Subcutaneous abdominal adipose tissue (tissue), 5 donors: ENCODE measurements around the gene ZNF831.

Source experiments
- H3K27ac ChIP-seq: one replicate; pipeline ENCODE4 v1.7.0; 2013; ENCODE audit warnings: low read depth, mild to moderate bottlenecking, inconsistent platforms, low read length, moderate library complexity
- H3K27me3 ChIP-seq, 5 donors: one replicate each; pipeline ENCODE4 v1.7.0; 2013; ENCODE audit warnings: low read length in 5 of 5, inconsistent platforms in 1 of 5; ENCODE audit not compliant: control insufficient read depth in 5 of 5, insufficient read depth in 4 of 5
- H3K36me3 ChIP-seq, 5 donors: one replicate each; pipeline ENCODE4 v1.7.0; 2013; ENCODE audit warnings: low read length in 5 of 5; ENCODE audit not compliant: control insufficient read depth in 5 of 5, insufficient read depth in 5 of 5
- H3K4me1 ChIP-seq, 5 donors: one replicate each; pipeline ENCODE4 v1.7.0; 2013; ENCODE audit warnings: low read length in 5 of 5, mild to moderate bottlenecking in 3 of 5, moderate library complexity in 1 of 5; ENCODE audit not compliant: control insufficient read depth in 5 of 5, insufficient read depth in 5 of 5
- H3K4me3 ChIP-seq, 5 donors: one replicate each; pipeline ENCODE4 v1.7.0; 2013; ENCODE audit warnings: low read length in 5 of 5, low read depth in 1 of 5
- H3K9ac ChIP-seq, 5 donors: one replicate each; pipeline ENCODE4 v1.7.0; 2013; ENCODE audit warnings: low read length in 5 of 5, mild to moderate bottlenecking in 4 of 5, moderate library complexity in 3 of 5
- H3K9me3 ChIP-seq, 5 donors: one replicate each; pipeline ENCODE4 v1.7.0; 2013; ENCODE audit warnings: low read length in 5 of 5; ENCODE audit not compliant: control insufficient read depth in 5 of 5
- donor health status: healthy.
- donor health status: healthy.
- donor health status: healthy.
- donor health status: healthy.
- donor health status: healthy.

The ZNF831 gene

DNA sequence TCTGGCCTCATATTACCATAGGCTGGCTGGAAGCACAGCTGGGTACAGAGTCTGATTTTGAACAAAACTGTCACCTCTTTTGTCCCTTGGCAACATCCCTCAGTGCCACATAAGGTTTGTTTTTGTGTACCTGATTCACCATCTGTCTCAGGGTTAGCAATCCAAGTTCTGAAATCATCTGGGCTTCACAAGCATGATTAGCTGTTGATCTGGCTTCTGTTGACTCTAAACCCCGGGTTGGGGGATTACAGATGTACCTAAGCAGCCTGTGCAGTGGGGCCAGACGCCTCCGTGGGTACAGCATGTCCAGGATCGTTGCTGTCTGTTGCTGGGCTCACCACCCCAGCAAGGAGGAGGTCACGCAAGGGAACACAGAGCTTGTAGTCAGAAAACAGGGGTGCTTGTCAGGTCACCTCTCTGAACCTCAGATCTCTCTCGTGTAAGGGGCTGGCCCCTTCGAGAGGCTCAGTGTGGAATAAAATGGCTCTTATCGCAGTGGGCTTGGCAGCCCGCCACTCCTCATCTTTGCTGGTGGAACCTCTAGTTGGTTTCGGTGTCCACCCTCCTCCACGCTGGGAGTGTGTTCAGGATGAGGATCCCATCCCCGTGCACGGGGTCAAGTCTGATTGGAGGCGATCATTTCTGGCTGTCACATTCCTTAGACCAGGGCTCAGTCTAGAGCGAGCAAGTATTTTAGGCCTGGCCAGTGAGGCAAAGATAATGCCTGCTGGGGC lies 39.2 kb upstream of the ZNF831 start:
- H3K9me3 ChIP-seq, result peaks cover 0 to 7% (median 6%) of the 10 kb centered on the region in 5 donors
- H3K27me3 ChIP-seq, result peaks cover 0 to 11% (median 8%) of the 10 kb centered on the region in 5 donors
- peaks cover 0 to 8% (median 0%) of the 10 kb centered on the region in 5 donors for H3K4me1 ChIP-seq
- H3K36me3 ChIP-seq, result no peaks in the 10 kb centered on the region
- H3K9ac ChIP-seq, result no peak overlapping the region
- no peak overlapping the region for H3K4me3 ChIP-seq
- H3K27ac ChIP-seq, result no peak overlapping the region

DNA sequence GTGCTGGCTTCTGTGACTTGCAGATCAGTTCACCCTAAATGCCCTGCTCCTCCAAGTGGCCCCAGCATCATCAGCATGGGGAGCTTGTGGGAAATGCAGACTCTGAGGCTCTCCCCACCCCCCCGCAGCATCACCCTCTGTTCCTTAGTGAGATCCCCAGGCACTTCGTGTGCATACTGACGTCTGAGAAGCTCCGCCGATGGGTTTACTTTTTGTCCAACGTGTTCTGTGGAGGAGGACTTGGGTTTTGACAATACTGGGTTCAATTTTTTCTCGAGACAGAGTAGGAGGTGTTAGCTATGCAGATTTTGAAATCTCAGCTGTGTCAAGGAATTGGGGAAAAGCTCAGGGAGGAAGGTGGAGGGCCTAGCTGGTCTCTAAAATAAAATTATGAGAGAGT lies 38.3 kb upstream of the ZNF831 start:
- H3K4me3 ChIP-seq, result no peak overlapping the region
- H3K4me1 ChIP-seq, result peaks cover 0 to 7% (median 0%) of the 10 kb centered on the region in 5 donors
- H3K36me3 ChIP-seq, result no peaks in the 10 kb centered on the region
- H3K9me3 ChIP-seq, result peaks cover 0 to 7% (median 6%) of the 10 kb centered on the region in 5 donors
- no peak overlapping the region for H3K27ac ChIP-seq
- peaks cover 0 to 11% (median 8%) of the 10 kb centered on the region in 5 donors for H3K27me3 ChIP-seq
- no peak overlapping the region for H3K9ac ChIP-seq

DNA sequence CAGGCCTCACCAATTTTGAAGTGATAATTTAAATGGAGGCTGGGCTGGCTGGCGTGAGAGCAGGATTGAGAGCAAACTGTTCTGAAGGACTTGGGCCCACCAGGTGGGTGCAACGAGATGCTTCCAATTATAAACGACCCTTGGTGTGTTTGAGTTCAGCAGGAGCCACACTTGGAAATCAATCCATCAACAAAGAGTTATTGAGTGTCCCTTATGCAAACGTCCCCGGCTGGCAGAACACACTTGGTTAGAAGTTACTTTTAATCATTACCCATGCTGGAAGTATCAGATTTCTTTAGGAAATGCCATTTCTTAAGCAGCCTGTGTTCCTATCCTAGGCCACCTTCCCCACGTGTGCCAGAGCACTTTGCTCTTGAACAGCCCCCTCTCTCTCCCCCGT lies 37.8 kb upstream of the ZNF831 start:
- no peak overlapping the region for H3K4me3 ChIP-seq
- H3K27me3 ChIP-seq, result peaks cover 0 to 11% (median 8%) of the 10 kb centered on the region in 5 donors
- H3K4me1 ChIP-seq, result peaks cover 0 to 2% (median 0%) of the 10 kb centered on the region in 5 donors
- peaks cover 0 to 7% (median 6%) of the 10 kb centered on the region in 5 donors for H3K9me3 ChIP-seq
- no peak overlapping the region for H3K9ac ChIP-seq
- no peaks in the 10 kb centered on the region for H3K36me3 ChIP-seq
- no peak overlapping the region for H3K27ac ChIP-seq

DNA sequence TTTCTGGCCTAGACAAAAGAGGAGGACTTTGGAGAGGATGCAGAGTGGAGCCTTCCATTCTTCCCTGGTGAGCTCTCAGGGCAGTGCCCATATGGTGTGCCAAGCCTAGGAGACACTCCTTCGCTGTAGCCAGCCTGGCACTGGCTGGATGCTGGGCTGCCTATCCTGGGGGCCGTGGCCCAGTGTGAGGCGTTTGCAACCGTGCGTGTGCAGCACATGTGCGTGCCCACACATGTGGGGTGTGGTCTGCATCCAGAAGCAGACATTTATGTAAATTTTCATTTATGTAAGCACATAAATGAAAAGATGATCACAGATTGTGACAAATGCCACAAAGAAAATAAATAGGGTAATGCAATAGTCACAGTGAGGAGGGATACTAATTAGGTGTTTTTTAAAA lies 35.8 kb upstream of the ZNF831 start:
- Histone ChIP-seq H3K27me3 (peaks cover 0 to 11% (median 8%) of the 10 kb centered on the region in 5 donors), H3K36me3 (no peaks in the 10 kb centered on the region), H3K27ac (no peak overlapping the region), H3K4me3 (no peak overlapping the region), H3K9ac (no peak overlapping the region), H3K4me1 (no peaks in the 10 kb centered on the region), H3K9me3 (no peaks in the 10 kb centered on the region)

DNA sequence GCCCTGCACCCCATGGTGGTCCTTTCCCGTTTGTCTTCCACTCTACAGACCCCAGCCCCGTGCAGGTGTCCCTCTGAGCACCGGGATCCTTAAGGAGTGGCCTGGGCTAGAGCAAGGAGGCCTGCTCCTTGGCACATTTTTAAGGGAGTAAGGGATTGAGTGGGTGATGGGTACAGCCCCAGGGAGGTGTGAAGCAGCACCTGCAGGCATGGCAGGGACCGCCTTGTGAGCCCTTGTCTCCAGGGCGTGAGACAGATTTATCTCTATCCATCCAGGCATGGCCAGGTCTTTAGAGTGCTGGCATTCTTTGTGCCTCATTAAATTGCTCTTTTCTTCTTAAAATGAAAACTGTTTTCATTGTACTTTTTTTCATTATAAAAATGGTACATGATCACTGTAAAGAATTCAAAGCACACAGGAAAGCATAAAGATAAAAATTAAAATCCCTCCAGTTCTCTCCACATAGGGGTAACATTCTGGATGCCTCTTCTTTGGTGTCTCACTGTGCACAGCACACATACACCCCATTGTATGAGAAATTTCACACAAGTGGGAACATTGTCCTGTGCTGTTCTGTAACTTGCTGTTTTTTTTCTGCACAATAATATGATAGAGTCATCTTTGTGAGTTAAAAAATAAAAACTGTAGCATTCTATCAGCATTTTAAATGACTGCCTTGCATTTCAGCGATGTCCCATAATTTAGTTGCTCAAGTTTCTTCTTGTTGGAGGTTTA lies 31.9 kb upstream of the ZNF831 start:
- Histone ChIP-seq H3K27me3 (peaks cover 0 to 5% (median 3%) of the 10 kb centered on the region in 5 donors), H3K4me3 (no peak overlapping the region), H3K27ac (no peak overlapping the region), H3K9me3 (no peaks in the 10 kb centered on the region), H3K4me1 (no peaks in the 10 kb centered on the region), H3K9ac (no peak overlapping the region), H3K36me3 (no peaks in the 10 kb centered on the region)

DNA sequence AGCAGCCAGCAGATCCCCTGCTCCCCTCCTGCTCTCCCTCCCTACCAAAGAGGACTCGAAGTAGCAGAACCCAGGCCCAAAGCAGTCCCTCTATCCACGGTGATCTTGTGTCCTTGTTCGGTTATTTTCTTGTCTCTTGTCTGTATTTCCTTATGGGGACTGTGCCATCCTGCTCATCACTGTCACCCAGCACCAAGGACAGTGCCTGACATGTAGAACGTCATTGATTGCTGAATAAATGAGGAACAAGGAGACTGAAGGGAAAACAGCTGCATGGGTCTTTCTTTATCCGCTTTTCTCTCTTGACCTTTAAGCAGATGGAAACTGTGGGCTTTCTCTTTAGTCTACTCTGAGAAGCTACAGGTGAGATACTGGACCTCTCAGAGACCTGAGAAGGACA lies 29.4 kb upstream of the ZNF831 start:
- Histone ChIP-seq H3K4me3 (no peak overlapping the region), H3K27ac (no peak overlapping the region), H3K36me3 (no peaks in the 10 kb centered on the region), H3K9ac (no peak overlapping the region), H3K4me1 (no peaks in the 10 kb centered on the region), H3K27me3 (peaks cover 0 to 4% (median 0%) of the 10 kb centered on the region in 5 donors), H3K9me3 (no peaks in the 10 kb centered on the region)

DNA sequence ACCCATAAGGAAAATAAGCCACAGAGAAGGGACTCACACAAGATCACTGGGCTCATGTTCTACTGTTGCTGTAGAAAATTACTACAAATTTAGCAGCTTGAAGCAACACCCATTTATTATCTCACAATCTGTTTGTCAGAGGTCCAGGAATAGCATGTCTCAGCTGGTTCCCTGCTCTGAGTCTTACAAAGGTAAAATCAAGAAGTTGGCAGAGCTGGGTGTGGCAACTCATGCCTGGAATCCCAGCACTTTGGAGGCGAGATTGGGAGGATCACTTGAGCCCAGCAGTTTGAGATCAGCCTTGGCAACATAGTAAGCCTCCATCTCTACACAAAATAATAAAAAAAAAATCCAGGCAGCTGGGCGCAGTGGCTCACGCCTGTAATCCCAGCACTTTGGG lies 28.5 kb upstream of the ZNF831 start:
- no peak overlapping the region for H3K4me3 ChIP-seq
- H3K36me3 ChIP-seq, result no peaks in the 10 kb centered on the region
- H3K27ac ChIP-seq, result no peak overlapping the region
- H3K27me3 ChIP-seq, result peaks cover 0 to 4% (median 0%) of the 10 kb centered on the region in 5 donors
- H3K9ac ChIP-seq, result no peak overlapping the region
- H3K9me3 ChIP-seq, result no peaks in the 10 kb centered on the region
- H3K4me1 ChIP-seq, result no peaks in the 10 kb centered on the region

DNA sequence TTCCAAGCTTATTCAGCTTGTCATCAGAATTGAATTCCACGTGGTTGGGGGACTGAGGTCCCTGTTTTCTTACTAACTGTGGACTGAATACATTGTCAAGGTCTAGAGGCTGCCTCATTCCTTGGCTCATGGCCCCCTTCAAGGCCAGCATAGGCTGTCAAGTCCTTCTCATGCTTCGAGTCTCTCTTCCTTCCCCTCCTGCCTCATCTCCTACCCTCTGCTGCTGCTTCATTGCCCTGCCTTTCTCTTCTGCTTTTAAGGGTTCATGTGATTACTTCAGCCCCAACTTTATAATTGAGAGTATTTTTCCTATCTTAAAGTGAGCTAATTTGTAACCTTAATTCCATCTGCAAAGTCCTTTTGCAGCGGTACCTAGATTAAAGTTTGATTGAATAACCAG lies 27.6 kb upstream of the ZNF831 start:
- no peaks in the 10 kb centered on the region for H3K9me3 ChIP-seq
- no peaks in the 10 kb centered on the region for H3K36me3 ChIP-seq
- H3K9ac ChIP-seq, result no peak overlapping the region
- no peaks in the 10 kb centered on the region for H3K4me1 ChIP-seq
- no peak overlapping the region for H3K27ac ChIP-seq
- H3K27me3 ChIP-seq, result peaks cover 0 to 4% (median 0%) of the 10 kb centered on the region in 5 donors
- H3K4me3 ChIP-seq, result no peak overlapping the region

DNA sequence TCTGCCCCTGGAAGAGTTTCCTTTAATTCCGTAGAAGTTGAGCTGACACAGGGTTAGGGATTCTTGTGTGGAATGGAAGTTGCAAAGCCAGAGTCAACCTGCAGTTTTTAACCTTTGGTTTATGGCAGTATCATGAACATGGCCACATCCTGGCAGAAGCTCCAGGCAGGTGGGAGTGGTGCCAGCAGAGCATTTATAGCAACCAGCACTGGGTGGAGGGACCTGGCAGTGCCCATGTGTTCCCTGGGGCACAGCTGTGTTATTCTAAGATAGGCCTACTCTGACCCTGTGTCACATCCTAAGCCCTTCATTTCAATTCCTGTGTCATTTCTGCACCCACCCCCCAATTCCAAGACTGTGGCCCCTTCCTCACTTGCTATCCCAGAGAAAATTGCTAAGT lies 26.1 kb upstream of the ZNF831 start:
- Histone ChIP-seq H3K27ac (no peak overlapping the region), H3K4me1 (no peaks in the 10 kb centered on the region), H3K36me3 (no peaks in the 10 kb centered on the region), H3K27me3 (peaks cover 0 to 4% (median 0%) of the 10 kb centered on the region in 5 donors), H3K9ac (no peak overlapping the region), H3K9me3 (peaks cover 0 to 3% (median 0%) of the 10 kb centered on the region in 5 donors), H3K4me3 (no peak overlapping the region)

DNA sequence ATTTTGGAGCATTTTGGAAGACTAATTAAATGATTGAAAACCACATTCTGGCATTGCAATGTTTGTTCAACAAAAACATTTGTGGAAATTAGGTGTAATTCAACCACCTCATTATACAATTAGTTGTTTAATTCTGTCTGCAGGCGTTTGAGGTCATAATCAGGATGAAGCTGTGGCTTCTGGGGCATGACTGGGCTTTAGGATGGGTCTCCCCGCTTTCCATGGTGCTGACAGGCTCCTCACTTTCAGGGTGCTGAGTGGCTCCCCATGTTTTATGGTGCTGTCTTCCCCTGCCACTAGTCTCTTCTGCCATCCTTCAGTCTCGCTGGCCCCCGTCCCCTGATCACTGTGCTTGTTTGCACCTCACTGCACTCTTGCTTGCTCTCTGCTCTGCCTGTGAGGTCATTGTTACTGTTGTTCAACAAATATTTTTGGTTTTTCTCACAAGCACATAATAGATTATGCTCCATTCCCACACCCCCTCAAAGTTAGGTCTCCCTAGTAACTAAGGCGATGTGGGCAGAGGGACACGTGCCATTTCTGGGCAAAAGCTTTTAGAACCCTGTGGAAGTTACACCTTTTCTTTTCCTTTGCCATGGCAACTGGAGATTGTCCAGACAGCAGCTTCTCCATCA lies 25.4 kb upstream of the ZNF831 start:
- peaks cover 0 to 3% (median 0%) of the 10 kb centered on the region in 5 donors for H3K9me3 ChIP-seq
- H3K27ac ChIP-seq, result no peak overlapping the region
- no peaks in the 10 kb centered on the region for H3K4me1 ChIP-seq
- H3K27me3 ChIP-seq, result peaks cover 0 to 4% (median 0%) of the 10 kb centered on the region in 5 donors
- H3K9ac ChIP-seq, result no peak overlapping the region
- H3K36me3 ChIP-seq, result no peaks in the 10 kb centered on the region
- H3K4me3 ChIP-seq, result no peak overlapping the region
